ENCODE measurements around the gene POLD1.
"Not testable (repeated sequence)": the region's sequence is repeated elsewhere in the genome, so short reads cannot be mapped to it uniquely, and the experiment has no call there.

DNA sequence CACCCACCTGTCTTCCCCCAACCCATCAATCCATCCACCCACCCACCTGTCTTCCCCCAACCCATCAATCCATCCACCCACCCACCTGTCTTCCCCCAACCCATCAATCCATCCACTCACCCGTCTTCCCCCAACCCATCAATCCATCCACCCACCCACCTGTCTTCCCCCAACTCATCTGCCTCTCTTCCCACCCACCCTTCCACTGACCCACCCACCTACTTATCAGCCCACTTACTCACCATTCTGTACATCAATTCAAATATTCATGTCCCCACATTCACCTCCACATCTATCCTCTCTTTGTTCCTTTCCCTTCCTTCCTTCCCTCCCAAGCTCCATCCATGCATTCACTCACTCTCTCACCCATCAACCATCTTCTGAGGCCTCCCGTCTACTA lies 55.0 kb downstream of the POLD1 start:
- TF ChIP-seq, protein P1, sequence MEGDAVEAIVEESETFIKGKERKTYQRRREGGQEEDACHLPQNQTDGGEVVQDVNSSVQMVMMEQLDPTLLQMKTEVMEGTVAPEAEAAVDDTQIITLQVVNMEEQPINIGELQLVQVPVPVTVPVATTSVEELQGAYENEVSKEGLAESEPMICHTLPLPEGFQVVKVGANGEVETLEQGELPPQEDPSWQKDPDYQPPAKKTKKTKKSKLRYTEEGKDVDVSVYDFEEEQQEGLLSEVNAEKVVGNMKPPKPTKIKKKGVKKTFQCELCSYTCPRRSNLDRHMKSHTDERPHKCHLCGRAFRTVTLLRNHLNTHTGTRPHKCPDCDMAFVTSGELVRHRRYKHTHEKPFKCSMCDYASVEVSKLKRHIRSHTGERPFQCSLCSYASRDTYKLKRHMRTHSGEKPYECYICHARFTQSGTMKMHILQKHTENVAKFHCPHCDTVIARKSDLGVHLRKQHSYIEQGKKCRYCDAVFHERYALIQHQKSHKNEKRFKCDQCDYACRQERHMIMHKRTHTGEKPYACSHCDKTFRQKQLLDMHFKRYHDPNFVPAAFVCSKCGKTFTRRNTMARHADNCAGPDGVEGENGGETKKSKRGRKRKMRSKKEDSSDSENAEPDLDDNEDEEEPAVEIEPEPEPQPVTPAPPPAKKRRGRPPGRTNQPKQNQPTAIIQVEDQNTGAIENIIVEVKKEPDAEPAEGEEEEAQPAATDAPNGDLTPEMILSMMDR (IDR thresholded peaks at IDR 0.05): not testable (repeated sequence)
- TF ChIP-seq EZH2 (IDR thresholded peaks at IDR 0.05): not testable (repeated sequence)

All from neural progenitor cell (in vitro differentiated cells).